AML-193 (cell line): ENCODE data around the gene LHPP.

Experiments used
- DNase-seq, 2 experiments: peaks; one replicate each; lab custom pipeline; 2025; lab: John Stamatoyannopoulos, UW

Gene LHPP

GRCh38 chr10:124596116-124596785 is 134.6 kb downstream of the LHPP start:
- DNase-seq = no peak

DNA sequence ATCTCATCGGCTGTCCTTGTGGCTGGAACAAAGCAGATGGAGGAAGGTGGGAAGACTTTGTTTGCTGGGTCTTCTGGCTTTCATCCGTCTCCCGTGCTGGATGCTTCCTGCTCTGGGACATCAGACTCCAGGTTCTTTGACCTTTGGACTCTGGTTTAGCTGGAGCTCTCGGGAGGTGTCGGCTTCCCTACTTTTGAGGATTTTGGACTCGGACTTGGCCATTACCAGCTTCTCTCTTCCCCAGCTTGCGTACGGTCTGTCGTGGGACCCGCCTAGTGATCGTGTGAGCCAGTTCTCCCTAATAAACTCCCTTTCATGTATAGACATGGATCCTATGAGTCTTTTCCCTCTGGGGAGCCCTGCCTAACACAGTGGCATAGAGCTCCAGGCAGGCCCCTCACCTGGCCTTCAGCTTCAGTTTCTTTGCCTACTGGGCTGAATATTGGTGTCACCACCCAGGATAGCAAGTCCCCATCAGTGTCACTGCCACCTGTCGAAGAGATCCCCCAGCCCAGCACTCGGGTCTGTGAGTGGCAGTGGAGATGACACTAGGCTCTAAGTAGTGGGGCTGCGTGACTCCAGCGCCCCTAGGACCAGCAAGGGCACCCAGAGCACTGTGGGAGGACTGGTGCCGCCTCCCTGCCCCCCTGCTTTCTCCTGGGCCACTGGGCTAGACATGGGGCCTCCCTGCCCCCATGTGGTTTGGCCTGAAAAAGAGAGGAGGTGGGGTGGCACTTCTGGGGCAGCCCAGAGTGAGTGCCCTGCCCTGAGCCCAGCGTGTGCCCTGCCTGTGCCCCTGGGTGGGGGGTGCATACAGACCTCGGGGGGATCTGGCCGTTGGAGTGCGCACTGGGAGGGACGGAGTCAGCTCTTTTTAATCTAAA is 135.6 kb downstream of the LHPP start:
- DNase-seq = no peak

DNA sequence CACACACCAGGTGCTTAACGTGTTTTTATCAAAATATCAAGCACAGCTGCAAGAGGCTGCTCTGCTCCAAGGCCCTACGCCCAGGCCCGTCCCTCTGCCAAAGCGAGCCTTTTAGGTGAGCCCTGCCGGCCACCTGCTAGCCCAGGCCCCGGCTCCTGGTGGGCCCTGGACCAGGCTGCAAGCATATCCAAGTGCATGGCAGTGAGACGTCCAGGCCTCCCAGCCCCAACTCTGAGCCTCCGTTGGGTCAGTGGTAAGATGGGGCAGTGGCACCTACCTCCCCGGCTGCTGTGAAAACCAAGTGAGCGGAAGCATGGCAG is 136.2 kb downstream of the LHPP start:
- DNase-seq = no peak

DNA sequence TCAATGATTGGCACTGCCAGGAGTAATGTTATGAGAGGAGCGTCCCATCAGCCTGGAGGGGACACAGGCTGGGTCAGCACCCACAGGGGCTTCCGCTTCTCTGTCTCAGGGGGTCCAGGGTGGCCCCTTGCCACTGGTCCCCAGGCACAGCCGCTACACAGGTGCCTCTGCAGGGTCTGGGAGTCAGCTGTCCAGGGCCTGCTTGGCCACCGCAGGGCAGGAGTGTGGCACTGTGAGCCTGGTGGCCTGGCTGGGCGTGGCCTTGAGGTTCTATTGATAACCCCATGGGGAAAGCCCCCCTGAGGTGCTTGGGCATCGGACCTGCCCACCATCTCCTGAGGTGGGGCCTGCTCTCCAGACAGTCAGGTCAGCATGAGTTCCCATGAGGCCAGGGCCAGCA is 136.6 kb downstream of the LHPP start:
- no peak for DNase-seq

DNA sequence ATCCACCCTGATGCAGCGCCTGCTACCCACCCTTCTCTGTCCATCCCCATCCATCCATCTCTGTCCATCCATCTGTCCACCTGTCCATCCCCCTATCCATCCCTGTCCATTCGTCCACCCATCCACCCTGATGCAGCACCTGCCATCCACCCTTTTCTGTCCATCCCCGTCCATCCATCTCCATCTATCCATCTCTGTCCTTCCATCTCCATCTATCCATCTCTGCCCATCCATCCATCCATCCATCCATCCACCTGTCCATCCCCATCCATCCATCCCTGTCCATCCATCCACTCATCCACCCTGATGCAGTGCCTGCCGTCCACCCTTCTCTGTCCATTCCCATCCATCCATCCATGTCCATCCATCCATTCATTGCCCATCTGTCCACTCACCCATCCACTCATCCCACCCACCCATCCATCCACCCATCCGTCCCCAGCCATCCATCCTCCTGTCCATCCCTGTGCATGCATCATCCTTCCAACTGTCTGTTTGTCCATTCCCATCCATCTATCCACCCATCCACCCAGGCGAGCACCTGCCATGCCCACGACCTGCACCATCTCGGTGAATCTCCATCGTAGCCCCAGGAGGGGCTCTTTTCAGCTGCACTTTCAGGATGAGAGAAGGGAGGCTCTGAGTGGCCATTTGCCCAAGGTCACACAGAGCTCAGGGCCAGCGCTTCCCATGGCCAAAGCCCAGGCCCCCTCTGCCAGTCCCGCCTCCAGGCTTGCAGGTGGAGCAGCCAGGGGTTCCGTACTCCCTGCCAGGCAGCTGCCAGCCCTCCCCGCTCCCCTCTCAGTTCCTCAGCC is 137.4 kb downstream of the LHPP start:
- DNase-seq = no peak

DNA sequence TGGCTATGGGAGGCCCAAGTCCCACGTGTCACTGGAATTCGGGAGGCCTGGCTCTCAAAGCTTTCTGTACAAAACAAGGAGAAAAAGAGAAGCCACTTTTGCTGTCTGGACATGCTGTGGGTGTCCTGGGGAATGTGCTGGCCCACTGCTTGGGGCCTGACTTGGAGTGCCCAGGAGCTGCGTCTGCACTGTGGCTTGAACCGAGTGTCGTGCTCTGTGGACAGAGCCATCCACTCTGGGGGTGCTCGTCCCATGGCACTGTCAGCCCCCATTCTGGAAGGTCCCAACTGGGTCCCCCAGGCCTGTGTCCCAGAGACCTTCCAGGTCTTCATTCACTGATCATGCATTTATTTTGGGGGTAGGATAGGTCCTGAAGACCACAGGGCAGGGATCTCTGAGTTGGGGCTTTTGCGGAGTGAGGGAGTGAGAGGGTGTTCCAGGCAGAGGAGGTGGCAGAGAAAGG is 138.0 kb downstream of the LHPP start:
- no peak for DNase-seq

DNA sequence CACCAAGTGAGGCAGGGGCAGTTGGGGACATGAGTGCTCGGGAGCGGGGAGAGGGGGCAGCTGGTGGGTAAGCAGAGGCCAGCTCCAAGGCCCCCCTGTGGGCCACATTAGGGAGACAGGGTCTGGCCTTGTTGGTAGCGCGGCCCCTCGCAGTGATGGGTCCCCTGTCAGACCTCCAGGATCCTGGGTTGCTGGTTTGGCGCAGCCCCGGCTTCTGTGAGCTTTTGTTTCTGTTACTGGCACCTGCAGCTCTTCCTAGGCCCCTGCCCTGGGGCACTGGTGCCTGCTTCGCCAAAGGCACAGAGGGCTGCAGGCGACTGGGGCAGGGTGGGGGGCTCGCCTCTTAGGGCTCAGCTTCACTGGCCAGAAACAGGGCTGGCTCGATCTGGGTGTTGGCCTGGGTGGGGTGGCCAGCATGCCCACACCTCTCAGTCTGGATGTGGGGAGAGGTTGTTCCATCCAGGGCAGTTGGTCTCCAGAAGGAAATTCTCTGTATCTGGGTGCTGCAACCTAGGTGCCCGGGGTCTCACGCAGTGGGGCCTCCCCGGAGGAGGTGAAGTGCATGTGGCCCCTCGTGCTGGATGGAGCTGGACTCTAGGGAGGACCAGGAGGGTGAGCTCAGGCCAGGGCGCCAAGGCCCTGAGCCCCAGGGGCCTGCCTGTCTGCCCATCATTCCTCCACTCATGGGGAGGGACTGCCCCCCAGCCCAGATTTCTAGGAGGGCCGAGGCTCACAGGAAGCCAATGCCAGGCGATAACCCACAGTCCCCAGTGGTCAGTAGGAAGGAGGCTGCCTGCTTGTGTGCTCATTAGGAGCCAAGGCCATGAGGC is 138.6 kb downstream of the LHPP start:
- no peak for DNase-seq

DNA sequence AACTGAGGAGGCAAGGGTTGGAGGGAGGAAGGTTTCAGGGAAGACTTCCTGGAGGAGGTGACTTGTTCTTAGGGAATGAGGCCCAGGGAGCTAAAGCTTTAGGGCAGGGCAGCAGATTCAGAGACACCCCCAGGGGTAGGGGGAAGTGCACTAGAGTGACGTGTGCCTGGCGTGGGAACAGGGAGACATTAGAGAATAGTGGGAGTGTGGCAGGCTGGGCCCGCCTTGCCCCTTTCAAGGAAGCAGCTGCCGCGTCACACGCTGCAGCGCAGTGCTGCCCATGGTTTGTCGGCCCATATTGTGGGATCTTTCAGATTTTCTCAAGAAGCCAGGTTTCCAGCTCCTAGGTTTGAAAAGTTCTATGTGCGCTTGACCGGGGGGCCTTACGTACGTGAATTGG is 139.4 kb downstream of the LHPP start:
- DNase-seq = no peak

DNA sequence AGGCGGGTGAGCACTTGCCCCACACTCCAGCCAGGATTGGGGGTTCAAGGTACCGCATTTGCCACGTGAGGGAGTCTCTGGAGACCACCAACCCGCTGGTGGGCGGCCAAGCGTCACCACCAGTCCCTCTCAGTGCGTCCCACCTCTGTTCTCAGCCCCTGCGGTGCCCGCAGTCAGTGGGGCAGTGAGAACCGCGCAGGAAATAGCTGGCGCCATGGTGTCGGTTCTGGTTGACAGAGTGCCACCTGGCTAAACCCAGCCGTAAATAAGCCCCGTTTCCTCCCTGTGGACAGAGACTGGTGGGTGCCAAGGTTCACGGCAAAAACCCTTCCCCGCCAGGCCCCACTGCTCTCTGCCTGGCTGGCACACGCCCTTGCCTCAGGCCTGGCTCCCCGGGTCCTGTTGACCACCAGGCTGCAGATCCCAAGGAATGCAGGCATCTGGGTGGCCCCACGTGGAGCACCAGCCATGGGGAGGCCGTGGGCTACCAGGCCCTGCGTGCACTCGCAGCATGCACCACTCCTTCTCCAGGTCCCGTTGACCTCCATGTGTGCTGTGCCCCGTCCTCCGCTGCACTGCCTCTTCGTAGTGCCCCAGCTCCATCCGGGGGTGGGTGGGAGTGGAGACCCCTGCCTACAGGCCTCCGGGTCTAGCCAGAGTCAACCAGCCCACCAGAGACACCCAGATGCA is 140.0 kb downstream of the LHPP start:
- DNase-seq = no peak

DNA sequence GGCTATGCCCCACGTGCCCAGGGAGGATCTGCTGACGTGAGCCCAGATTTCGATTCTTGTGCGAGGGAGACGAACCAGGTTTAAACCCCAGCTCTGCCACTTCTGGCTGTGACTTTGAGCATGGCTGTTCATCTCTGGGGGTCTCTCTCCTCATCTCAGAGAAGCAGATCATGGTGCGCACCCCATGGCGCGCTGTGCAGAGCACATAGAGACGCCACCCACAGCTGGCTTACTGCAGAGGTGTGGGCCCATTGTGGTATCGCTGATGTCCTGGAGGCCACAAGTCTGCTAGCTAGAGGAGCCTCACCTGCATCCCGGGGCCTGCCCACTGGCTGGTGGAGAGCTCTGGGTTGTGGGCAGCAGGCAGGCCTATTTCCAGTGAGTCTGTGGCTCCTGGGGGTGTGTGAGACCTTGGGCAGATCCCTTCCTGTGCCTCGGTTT is 140.5 kb downstream of the LHPP start:
- DNase-seq = no peak

DNA sequence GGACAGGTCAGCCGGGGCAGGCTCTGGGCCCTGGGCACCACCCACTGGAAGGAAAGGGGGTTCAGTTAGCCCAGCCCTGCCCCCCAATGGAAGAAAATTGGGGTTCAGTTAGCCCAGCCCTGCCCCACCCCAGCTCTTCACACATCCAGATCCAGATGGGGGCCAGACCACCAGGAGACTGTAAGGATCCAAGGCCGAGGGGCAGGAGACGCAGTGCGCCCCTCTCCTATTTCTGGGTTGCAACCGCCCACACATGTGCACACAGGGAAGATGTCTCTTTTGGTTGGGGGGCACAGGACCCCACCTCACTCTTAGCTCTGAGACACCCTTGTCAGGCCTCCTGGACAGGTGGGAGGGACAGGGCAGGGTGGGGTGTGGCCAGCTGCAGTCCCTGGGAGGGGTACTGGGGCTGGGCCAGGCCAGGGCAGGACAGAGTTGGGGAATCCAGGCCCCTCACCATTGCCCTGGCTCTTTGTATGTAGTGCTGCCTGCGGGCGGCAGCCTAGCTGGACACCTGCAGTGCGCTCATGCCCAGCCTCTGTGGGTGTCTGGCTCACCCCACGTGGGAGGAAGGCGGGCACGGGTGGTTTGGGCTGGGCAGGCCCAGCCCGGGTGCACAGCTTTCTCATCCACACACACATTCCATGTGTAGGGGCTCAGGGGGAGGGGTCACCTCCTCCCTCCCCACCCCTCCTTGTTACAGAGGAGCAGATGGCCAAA is 141.2 kb downstream of the LHPP start:
- no peak for DNase-seq

GRCh38 chr10:124603376-124604213 is 142.0 kb downstream of the LHPP start:
- DNase-seq = no peak

GRCh38 chr10:124604214-124605000 is 142.8 kb downstream of the LHPP start:
- no peak for DNase-seq

- no peak for DNase-seq
Measured at GRCh38 chr10:124605001-124605370, 143.4 kb downstream of the LHPP start.

DNA sequence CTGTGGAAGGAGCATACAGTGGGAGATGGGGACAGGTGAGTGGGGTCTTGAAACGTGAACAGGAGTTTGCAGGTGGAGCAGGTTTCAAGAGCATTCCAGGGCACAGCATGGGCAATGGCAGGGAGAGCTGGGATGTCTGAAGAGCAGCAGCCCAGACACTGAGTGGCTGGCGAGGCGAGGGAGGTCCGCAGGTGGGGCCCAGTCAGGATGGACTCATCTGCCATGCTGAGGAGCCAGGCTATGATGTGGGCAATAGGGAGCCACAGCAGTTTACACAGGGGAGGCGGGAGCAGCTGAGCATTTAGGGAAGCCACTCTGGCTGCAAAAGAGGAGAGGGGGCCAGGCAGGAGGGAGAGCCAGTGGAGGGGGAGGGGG is 143.8 kb downstream of the LHPP start:
- DNase-seq = no peak

- DNase-seq = no peak
Measured at GRCh38 chr10:124605856-124606812, 144.5 kb downstream of the LHPP start.

- peak in 1 of 2 experiments; percentile 1 for DNase-seq
Measured at GRCh38 chr10:124606822-124607221, 145.2 kb downstream of the LHPP start.

DNA sequence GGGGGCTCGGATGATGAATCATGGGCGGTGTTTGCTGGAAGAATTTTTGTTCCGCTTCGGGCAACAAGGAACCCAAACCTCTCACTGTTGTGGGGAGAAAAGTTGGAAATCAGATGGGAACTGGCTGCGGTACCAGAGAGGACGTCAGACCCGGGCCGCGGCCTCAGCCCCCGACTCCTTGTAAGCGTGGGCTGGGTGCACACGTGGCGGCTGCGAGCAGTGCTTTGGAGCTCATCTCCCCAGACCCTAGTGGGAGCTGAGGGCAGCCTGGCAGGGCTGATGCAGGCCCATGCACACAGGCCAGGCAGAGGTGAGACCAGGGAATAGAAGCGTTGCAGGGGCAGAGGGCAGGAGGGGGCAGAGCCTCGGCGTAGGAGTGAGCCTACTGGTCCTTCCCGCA is 146.1 kb downstream of the LHPP start:
- no peak for DNase-seq
